ENCODE results near the gene ATP2C2. TPM values are rescaled to one million over a fixed set of nuclear protein-coding genes. Genes with fewer than 3 reads are reported as not detected.
"Not testable (repeated sequence)": the region's sequence is repeated elsewhere in the genome, so short reads cannot be mapped to it uniquely, and the experiment has no call there.

The ATP2C2 gene
- total and polyA plus RNA-seq, 5 donors: not detected

DNA sequence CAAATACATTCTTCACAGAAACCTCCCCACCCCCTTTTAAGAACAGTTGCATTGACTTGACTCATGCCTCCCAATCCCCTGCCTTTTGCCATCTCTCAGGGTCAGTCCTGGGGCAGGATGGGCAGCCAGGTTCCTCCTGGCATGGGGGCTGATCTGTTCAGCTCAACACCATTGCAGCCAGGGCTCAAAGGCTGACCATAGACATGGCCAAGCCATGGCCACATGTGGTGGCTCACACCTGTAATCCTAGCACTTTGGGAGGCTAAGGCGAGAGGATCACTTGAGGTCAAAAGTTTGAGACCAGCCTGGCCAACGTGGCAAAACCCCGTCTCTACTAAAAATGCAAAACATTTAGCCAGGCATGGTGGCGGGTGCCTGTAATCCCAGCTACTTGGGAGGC lies 14.1 kb downstream of the ATP2C2 start:
- ATAC-seq: no peak

DNA sequence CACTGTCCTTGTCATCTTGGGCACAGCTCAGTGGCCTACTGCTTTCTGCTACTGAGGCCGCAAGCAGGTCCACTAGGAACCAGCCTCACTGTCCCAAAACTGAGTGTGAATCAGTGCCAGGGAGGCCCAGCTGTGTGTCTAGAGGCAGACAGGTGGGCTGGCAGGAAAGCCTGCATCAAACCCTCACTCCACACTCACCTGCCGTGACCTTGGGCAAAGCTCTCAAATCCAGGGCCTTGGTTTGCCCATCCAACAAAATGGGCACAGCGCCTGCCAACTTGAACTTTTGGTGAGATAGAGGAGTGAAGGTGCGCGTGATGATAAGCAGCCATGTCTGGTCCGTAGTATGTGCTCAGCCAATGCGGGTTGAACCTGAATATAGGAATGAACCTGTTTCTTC lies 14.8 kb downstream of the ATP2C2 start:
- ATAC-seq (no peak), DNase-seq (no peak)
- WGBS: 98% methylated on average over 7 of the region's 7 CpGs
- Histone ChIP-seq H3K9me3 (ENCODE audit: control insufficient read depth, low read length) (peaks cover 4% of the 10 kb centered on the region), H3K4me1 (ENCODE audit: control insufficient read depth, insufficient read depth, low read length) (no peaks in the 10 kb centered on the region), H3K4me3 (ENCODE audit: low read length) (no peak overlapping the region), H3K27ac (ENCODE audit: low read length) (no peak overlapping the region), H3K27me3 (ENCODE audit: control insufficient read depth, insufficient read depth) (no peaks in the 10 kb centered on the region)
- intact Hi-C loops (cut with DNase I): no loop called here

More for the DNA sequence above, 14.1 kb downstream of the ATP2C2 start:
- no peak for DNase-seq
- Histone ChIP-seq H3K27ac (ENCODE audit: low read length) (no peak overlapping the region), H3K4me3 (ENCODE audit: low read length) (no peak overlapping the region), H3K27me3 (ENCODE audit: control insufficient read depth, insufficient read depth) (no peaks in the 10 kb centered on the region), H3K4me1 (ENCODE audit: control insufficient read depth, insufficient read depth, low read length) (no peaks in the 10 kb centered on the region), H3K9me3 (ENCODE audit: control insufficient read depth, low read length) (peaks cover 4% of the 10 kb centered on the region)
- intact Hi-C loops (cut with DNase I): no loop called here
- 96% methylated on average over 4 of the region's 4 CpGs for WGBS

DNA sequence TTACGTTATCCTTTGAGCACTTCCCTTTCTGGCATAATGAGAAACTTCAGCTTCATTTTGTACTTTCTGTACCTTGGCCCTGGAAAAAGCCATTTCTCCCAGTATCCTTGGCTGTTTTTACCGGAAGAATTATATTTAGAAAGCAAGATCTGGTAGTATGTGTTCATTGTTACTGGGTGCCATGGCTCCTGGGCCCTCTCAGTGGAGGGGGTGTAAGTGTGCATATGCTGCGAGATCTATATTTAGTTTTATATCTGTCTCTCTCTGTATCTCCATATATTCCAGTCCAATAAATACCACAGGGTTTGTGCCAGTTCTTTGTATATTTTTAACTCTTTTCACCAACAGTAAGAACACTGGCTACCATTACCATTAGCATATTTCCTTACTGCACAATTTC lies 17.7 kb downstream of the ATP2C2 start:
- no peak overlapping the region for H3K27ac ChIP-seq (ENCODE audit: low read length)
- H3K9me3 ChIP-seq (ENCODE audit: control insufficient read depth, low read length): peaks cover 4% of the 10 kb centered on the region
- ATAC-seq: no peak
- no peaks in the 10 kb centered on the region for H3K27me3 ChIP-seq (ENCODE audit: control insufficient read depth, insufficient read depth)
- DNase-seq: no peak
- H3K4me1 ChIP-seq (ENCODE audit: control insufficient read depth, insufficient read depth, low read length): no peaks in the 10 kb centered on the region
- intact Hi-C loops (cut with DNase I): no loop called here
- 70% methylated on average over 3 of the region's 3 CpGs for WGBS
- no peak overlapping the region for H3K4me3 ChIP-seq (ENCODE audit: low read length)

DNA sequence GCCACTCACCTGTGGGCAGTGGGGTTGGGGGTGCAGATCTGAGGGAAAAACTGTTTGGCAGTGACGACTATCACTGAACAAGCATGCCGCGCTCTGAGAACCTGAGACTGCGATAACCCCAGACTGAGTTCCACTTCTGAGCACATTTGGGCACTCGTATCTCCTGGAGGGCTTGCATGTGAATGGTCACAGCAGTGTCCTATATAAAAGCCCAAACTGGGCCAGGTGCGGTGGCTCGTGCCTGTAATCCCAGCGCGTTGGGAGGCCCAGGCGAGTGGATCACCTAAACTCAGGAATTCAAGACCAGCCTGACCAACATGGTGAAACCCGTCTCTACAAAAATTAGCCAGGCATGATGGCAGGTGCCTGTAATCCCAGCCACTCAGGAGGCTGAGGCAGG lies 18.7 kb downstream of the ATP2C2 start:
- H3K4me1 ChIP-seq (ENCODE audit: control insufficient read depth, insufficient read depth, low read length): no peaks in the 10 kb centered on the region
- intact Hi-C loops (cut with DNase I): no loop called here
- ATAC-seq: no peak
- no peak overlapping the region for H3K4me3 ChIP-seq (ENCODE audit: low read length)
- no peak overlapping the region for H3K27ac ChIP-seq (ENCODE audit: low read length)
- DNase-seq: no peak
- peaks cover 4% of the 10 kb centered on the region for H3K9me3 ChIP-seq (ENCODE audit: control insufficient read depth, low read length)
- no peaks in the 10 kb centered on the region for H3K27me3 ChIP-seq (ENCODE audit: control insufficient read depth, insufficient read depth)
- 90% methylated on average over 11 of the region's 11 CpGs for WGBS

DNA sequence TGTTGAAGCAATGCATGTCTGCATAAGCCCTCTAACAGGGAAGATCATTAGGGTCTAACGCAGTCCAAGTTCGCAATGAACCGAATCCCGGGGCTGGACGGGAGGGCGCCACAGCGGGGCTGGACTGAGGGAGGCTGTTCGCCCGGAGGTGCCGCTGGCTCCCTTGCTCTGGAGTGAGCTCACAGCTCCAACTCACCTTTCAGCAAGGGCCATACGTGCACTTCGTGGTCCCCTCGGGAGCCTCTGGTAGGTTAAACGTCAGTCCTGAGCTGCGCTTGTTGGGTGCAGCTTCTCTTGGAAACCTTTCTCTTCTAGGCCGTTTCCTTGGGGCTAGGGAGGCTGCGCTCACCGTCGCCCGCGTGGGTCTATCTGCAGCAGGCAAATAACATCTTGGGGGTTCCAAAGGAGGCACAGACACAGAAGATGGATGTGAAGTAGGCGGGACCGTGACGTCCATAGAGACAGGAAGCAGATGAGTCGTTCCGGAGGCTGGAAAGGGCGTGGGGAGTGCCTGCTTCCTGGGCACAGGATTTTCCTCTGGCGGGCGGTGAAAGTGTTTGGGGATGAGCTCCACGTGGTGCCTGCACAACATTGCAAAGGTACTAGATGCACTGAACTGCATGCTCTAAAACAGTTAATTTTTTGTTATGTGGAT lies 21.9 kb downstream of the ATP2C2 start:
- DNase-seq (no peak), ATAC-seq (no peak)
- Histone ChIP-seq H3K4me3 (ENCODE audit: low read length) (no peak overlapping the region), H3K9me3 (ENCODE audit: control insufficient read depth, low read length) (no peaks in the 10 kb centered on the region), H3K4me1 (ENCODE audit: control insufficient read depth, insufficient read depth, low read length) (no peaks in the 10 kb centered on the region), H3K27me3 (ENCODE audit: control insufficient read depth, insufficient read depth) (no peaks in the 10 kb centered on the region), H3K27ac (ENCODE audit: low read length) (no peak overlapping the region)
- intact Hi-C loops (cut with DNase I): no loop called here
- WGBS: 85% methylated on average over 30 of the region's 30 CpGs

DNA sequence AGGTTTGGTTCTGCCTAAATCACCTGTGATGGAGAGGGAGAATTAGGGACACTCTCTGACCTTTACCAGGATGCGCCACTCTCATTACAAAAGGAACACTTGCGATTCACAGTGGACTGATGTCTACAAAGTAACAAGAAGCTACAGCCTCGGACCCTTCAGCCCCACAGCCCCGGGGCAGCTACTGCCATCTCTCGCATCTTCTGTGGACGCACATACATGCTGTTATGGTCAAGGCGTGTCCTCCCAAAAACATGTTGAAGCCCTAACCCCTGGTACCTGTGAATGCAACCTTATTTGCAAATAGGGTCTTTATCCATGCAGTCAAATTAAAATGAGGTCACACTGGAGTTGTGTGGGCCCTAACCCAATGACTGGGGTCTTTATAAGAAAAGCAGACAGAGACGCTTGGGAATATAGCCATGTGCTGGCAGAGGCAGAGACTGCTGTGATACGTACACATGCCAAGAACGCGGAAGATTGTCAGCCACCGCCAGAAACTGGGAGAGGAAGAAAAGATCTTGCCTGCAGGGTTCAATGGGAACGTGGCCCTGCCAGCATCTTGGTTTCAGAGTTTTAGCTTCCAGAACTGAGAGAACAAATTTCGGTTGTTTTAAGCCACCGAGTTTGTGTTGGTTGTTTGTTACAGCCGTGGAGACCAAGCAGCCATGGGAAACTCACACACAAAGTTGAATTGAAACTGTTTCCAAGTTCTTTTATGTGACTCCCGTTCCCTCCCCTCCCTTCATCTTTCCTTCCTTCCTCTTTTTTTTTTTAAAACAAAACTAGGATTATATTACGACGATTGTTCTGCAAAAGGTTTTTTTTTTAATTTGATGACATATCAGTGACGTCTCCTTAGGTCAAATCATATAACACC lies 23.1 kb downstream of the ATP2C2 start:
- 45% methylated on average over 20 of the region's 20 CpGs for WGBS
- no peaks in the 10 kb centered on the region for H3K27me3 ChIP-seq (ENCODE audit: control insufficient read depth, insufficient read depth)
- H3K4me1 ChIP-seq (ENCODE audit: control insufficient read depth, insufficient read depth, low read length): no peaks in the 10 kb centered on the region
- no peaks in the 10 kb centered on the region for H3K9me3 ChIP-seq (ENCODE audit: control insufficient read depth, low read length)
- peak in 2 of 3 donors; percentile 18 to 66 for DNase-seq
- peak in 1 of 2 donors; percentile 31 for ATAC-seq
- no peak overlapping the region for H3K27ac ChIP-seq (ENCODE audit: low read length)
- intact Hi-C loops (cut with DNase I): no loop called here
- H3K4me3 ChIP-seq (ENCODE audit: low read length): no peak overlapping the region

DNA sequence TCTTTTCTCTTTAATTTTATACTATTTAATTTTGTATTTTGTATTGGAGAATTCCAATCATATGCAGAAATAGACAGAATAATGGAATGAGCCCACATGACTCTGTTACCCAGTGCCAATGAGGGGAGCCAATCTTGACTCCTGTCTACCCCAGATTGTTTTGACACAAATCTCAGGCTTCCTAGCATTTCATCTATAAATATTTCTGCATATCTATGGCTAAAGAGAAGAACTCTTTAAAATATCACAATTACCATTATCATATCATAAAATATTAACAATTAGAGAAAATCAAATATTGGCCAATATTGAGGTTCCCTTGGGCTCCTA lies 23.7 kb downstream of the ATP2C2 start:
- ATAC-seq (no peak), DNase-seq (no peak)
- Histone ChIP-seq H3K27ac (ENCODE audit: low read length) (no peak overlapping the region), H3K4me3 (ENCODE audit: low read length) (no peak overlapping the region), H3K4me1 (ENCODE audit: control insufficient read depth, insufficient read depth, low read length) (no peaks in the 10 kb centered on the region), H3K27me3 (ENCODE audit: control insufficient read depth, insufficient read depth) (no peaks in the 10 kb centered on the region), H3K9me3 (ENCODE audit: control insufficient read depth, low read length) (no peaks in the 10 kb centered on the region)
- intact Hi-C loops (cut with DNase I): no loop called here

DNA sequence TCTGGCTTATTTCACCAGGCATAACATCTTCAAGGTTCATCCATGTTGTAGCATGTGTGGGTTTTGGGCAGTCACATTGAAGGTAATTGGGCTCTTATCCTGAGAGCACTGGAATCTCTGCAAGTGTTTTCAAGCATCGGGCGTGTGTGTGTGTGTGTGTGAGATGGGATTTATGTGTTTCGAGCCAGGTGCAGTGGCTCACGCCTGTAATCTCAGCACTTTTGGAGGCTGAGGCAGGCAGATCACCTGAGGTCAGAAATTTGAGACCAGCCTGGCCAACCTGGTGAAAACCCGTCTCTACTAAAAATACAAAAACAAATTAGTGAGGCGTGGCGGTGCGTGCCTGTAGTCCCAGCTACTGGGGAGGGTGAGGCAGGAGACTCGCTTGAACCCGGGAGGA lies 27.7 kb downstream of the ATP2C2 start:
- intact Hi-C loops (cut with DNase I): not testable (repeated sequence)
- 81% methylated on average over 10 of the region's 10 CpGs for WGBS

DNA sequence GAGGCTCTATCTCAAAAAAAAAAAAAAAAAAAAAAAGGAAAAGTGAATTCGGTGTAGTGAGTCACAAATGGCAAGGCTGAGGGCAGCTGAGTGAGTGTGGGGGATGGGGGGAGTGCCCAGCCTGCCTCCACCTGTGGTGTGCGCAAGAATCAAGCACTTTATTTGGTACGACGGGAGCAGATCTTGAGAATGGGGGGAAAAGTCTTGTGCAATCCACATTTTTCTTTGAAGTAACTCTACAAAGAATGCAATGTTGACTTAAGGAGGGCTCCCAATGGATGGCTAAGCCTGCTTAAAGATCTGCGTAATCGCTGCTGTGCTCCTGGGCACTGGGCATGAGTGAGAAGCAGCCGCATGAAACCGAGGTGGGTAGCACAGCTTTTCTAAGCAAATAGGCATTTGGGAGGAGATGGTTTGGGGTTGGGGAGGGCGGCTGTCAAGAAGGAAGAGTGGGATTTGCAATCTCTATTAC lies 28.2 kb downstream of the ATP2C2 start:
- no peaks in the 10 kb centered on the region for H3K9me3 ChIP-seq (ENCODE audit: control insufficient read depth, low read length)
- H3K4me3 ChIP-seq (ENCODE audit: low read length): no peak overlapping the region
- no peaks in the 10 kb centered on the region for H3K4me1 ChIP-seq (ENCODE audit: control insufficient read depth, insufficient read depth, low read length)
- DNase-seq (no peak), ATAC-seq (no peak)
- 60% methylated on average over 9 of the region's 9 CpGs for WGBS
- intact Hi-C loops (cut with DNase I): no loop called here
- no peak overlapping the region for H3K27ac ChIP-seq (ENCODE audit: low read length)
- no peaks in the 10 kb centered on the region for H3K27me3 ChIP-seq (ENCODE audit: control insufficient read depth, insufficient read depth)

More for the DNA sequence above, 27.7 kb downstream of the ATP2C2 start:
- not testable (repeated sequence) for H3K4me3 ChIP-seq (ENCODE audit: low read length); H3K9me3 ChIP-seq (ENCODE audit: control insufficient read depth, low read length); H3K27ac ChIP-seq (ENCODE audit: low read length); H3K4me1 ChIP-seq (ENCODE audit: control insufficient read depth, insufficient read depth, low read length); H3K27me3 ChIP-seq (ENCODE audit: control insufficient read depth, insufficient read depth); DNase-seq; ATAC-seq

DNA sequence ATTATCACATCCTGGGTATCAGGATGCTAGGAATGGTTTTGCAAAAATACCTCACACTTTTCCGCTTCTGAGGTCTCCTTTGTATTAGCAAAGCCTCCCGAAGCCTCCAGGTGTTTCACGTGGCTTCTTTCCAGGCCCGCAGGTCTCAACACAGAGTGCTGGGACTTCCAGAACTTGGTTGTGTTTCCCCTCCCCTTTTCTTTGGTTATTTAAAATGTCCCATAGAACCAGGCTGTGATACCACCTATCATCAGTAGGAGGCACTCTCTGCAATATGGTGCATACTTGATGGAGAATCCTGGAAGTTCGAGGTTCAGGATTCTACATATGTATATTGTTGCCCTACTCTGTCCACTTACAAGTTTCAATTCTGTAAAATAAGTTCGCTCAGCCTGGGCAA lies 28.8 kb downstream of the ATP2C2 start:
- no peaks in the 10 kb centered on the region for H3K27me3 ChIP-seq (ENCODE audit: control insufficient read depth, insufficient read depth)

DNA sequence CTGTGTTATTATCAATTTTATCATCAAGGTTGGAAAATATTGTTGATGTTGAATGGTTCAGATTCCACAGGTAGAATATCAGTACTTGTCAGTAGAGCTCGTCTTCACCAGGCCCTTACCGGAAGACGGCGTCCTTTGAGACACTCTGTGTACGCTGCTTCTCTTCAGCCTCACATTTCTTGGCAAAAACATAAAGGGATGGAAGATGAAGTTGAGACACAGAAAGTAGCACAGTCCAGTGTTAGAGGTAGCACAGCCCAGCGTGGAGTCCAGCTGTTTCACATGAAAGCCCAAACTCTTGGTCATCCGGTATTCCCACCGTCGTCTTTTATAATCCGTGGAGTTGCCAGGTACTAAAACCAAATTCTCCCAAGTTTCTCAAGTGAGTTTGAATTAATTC lies 30.4 kb downstream of the ATP2C2 start:
- 42% methylated on average over 10 of the region's 10 CpGs for WGBS
- DNase-seq: no peak

More for the DNA sequence above, 28.8 kb downstream of the ATP2C2 start:
- no peak overlapping the region for H3K4me3 ChIP-seq (ENCODE audit: low read length)
- 84% methylated on average over 6 of the region's 6 CpGs for WGBS
- intact Hi-C loops (cut with DNase I): no loop called here
- no peaks in the 10 kb centered on the region for H3K4me1 ChIP-seq (ENCODE audit: control insufficient read depth, insufficient read depth, low read length)
- no peaks in the 10 kb centered on the region for H3K9me3 ChIP-seq (ENCODE audit: control insufficient read depth, low read length)
- ATAC-seq (no peak), DNase-seq (no peak)
- H3K27ac ChIP-seq (ENCODE audit: low read length): no peak overlapping the region

More for the DNA sequence above, 30.4 kb downstream of the ATP2C2 start:
- no peak overlapping the region for H3K4me3 ChIP-seq (ENCODE audit: low read length)
- H3K27me3 ChIP-seq (ENCODE audit: control insufficient read depth, insufficient read depth): no peaks in the 10 kb centered on the region
- H3K27ac ChIP-seq (ENCODE audit: low read length): no peak overlapping the region
- H3K9me3 ChIP-seq (ENCODE audit: control insufficient read depth, low read length): no peaks in the 10 kb centered on the region
- ATAC-seq: no peak
- no peaks in the 10 kb centered on the region for H3K4me1 ChIP-seq (ENCODE audit: control insufficient read depth, insufficient read depth, low read length)
- intact Hi-C loops (cut with DNase I): no loop called here

Data from right cardiac atrium (tissue), 5 donors.